ENCODE results near the gene NKX2-4.
"Not testable (repeated sequence)": the region's sequence is repeated elsewhere in the genome, so short reads cannot be mapped to it uniquely, and the experiment has no call there.

The NKX2-4 gene

GRCh38 chr20:21424846-21425245 is 27.5 kb upstream of the NKX2-4 start:
- Histone ChIP-seq H2AFZ (ENCODE audit: insufficient read depth, low read length, poor library complexity) (no peak overlapping the region), H3K18ac (ENCODE audit: low read length) (no peak overlapping the region), H4K12ac (ENCODE audit: low read depth, low read length) (no peak overlapping the region), H3K4me3 (ENCODE audit: low read depth, low read length) (no peak overlapping the region), H2BK12ac (ENCODE audit: low read length) (no peak overlapping the region), H3K9ac (ENCODE audit: low read length) (no peak overlapping the region), H3K14ac (ENCODE audit: low read length) (no peak overlapping the region), H2AK5ac (ENCODE audit: low read length) (no peak overlapping the region), H2BK120ac (ENCODE audit: insufficient read depth, low read length, poor library complexity) (no peak overlapping the region), H3K4me2 (ENCODE audit: low read length) (no peak overlapping the region), H3K4me1 (ENCODE audit: control insufficient read depth in 1 of 2, insufficient read depth in 2 of 2, low read length in 2 of 2) (no peaks in the 10 kb centered on the region), H4K91ac (ENCODE audit: low read depth, low read length) (no peak overlapping the region), H3K79me2 (ENCODE audit: control insufficient read depth, insufficient read depth, low read length, poor library complexity) (no peaks in the 10 kb centered on the region), H3K79me1 (ENCODE audit: low read length) (no peaks in the 10 kb centered on the region), H3K27ac (ENCODE audit: low read depth, low read length) (no peak overlapping the region), H2BK5ac (ENCODE audit: low read depth, low read length, poor library complexity) (no peak overlapping the region), H4K8ac (ENCODE audit: low read depth, low read length) (no peak overlapping the region), H3K36me3 (ENCODE audit: control insufficient read depth in 1 of 2, insufficient read depth in 2 of 2, low read length in 2 of 2) (no peaks in the 10 kb centered on the region), H3K9me3 (ENCODE audit: insufficient read depth, low read depth, low read length) (peaks cover 6% of the 10 kb centered on the region), H3K4ac (ENCODE audit: low read depth, low read length) (no peak overlapping the region), H3K27me3 (ENCODE audit: insufficient read depth, low read length) (no peaks in the 10 kb centered on the region), H3K23ac (ENCODE audit: low read length) (no peak overlapping the region)
- no peak for DNase-seq
- WGBS (ENCODE audit: extremely low coverage, insufficient coverage, insufficient read length): no CpG with 5 or more reads among the region's 4 CpGs

GRCh38 chr20:21423712-21424111 is 26.4 kb upstream of the NKX2-4 start:
- not testable (repeated sequence) for H3K18ac ChIP-seq (ENCODE audit: low read length); H3K14ac ChIP-seq (ENCODE audit: low read length); H3K27me3 ChIP-seq (ENCODE audit: insufficient read depth, low read length); H3K4ac ChIP-seq (ENCODE audit: low read depth, low read length); H2AK5ac ChIP-seq (ENCODE audit: low read length); H3K4me1 ChIP-seq (ENCODE audit: control insufficient read depth in 1 of 2, insufficient read depth in 2 of 2, low read length in 2 of 2); H2BK120ac ChIP-seq (ENCODE audit: insufficient read depth, low read length, poor library complexity); H3K9ac ChIP-seq (ENCODE audit: low read length); H2BK5ac ChIP-seq (ENCODE audit: low read depth, low read length, poor library complexity); H2BK12ac ChIP-seq (ENCODE audit: low read length); H3K23ac ChIP-seq (ENCODE audit: low read length); H3K4me3 ChIP-seq (ENCODE audit: low read depth, low read length); H3K79me2 ChIP-seq (ENCODE audit: control insufficient read depth, insufficient read depth, low read length, poor library complexity); H3K4me2 ChIP-seq (ENCODE audit: low read length); H3K27ac ChIP-seq (ENCODE audit: low read depth, low read length); H4K12ac ChIP-seq (ENCODE audit: low read depth, low read length); H3K36me3 ChIP-seq (ENCODE audit: control insufficient read depth in 1 of 2, insufficient read depth in 2 of 2, low read length in 2 of 2); H3K79me1 ChIP-seq (ENCODE audit: low read length); H4K91ac ChIP-seq (ENCODE audit: low read depth, low read length); DNase-seq; H2AFZ ChIP-seq (ENCODE audit: insufficient read depth, low read length, poor library complexity); H3K9me3 ChIP-seq (ENCODE audit: insufficient read depth, low read depth, low read length); H4K8ac ChIP-seq (ENCODE audit: low read depth, low read length)
- WGBS (ENCODE audit: extremely low coverage, insufficient coverage, insufficient read length): no CpG with 5 or more reads among the region's 1 CpG

GRCh38 chr20:21421601-21422236 is 24.4 kb upstream of the NKX2-4 start:
- Histone ChIP-seq H2AFZ (ENCODE audit: insufficient read depth, low read length, poor library complexity) (no peak overlapping the region), H3K4me1 (ENCODE audit: control insufficient read depth in 1 of 2, insufficient read depth in 2 of 2, low read length in 2 of 2) (no peaks in the 10 kb centered on the region), H3K14ac (ENCODE audit: low read length) (no peak overlapping the region), H3K9ac (ENCODE audit: low read length) (no peak overlapping the region), H3K18ac (ENCODE audit: low read length) (no peak overlapping the region), H2BK12ac (ENCODE audit: low read length) (no peak overlapping the region), H4K8ac (ENCODE audit: low read depth, low read length) (no peak overlapping the region), H2BK5ac (ENCODE audit: low read depth, low read length, poor library complexity) (no peak overlapping the region), H3K9me3 (ENCODE audit: insufficient read depth, low read depth, low read length) (peaks cover 6% of the 10 kb centered on the region), H3K27ac (ENCODE audit: low read depth, low read length) (no peak overlapping the region), H3K79me1 (ENCODE audit: low read length) (no peaks in the 10 kb centered on the region), H3K79me2 (ENCODE audit: control insufficient read depth, insufficient read depth, low read length, poor library complexity) (no peaks in the 10 kb centered on the region), H3K36me3 (ENCODE audit: control insufficient read depth in 1 of 2, insufficient read depth in 2 of 2, low read length in 2 of 2) (no peaks in the 10 kb centered on the region), H4K12ac (ENCODE audit: low read depth, low read length) (no peak overlapping the region), H3K4me3 (ENCODE audit: low read depth, low read length) (no peak overlapping the region), H3K23ac (ENCODE audit: low read length) (no peak overlapping the region), H2AK5ac (ENCODE audit: low read length) (no peak overlapping the region), H2BK120ac (ENCODE audit: insufficient read depth, low read length, poor library complexity) (no peak overlapping the region), H3K27me3 (ENCODE audit: insufficient read depth, low read length) (no peaks in the 10 kb centered on the region), H3K4ac (ENCODE audit: low read depth, low read length) (no peak overlapping the region), H4K91ac (ENCODE audit: low read depth, low read length) (no peak overlapping the region), H3K4me2 (ENCODE audit: low read length) (no peak overlapping the region)
- no peak for DNase-seq
- WGBS (ENCODE audit: extremely low coverage, insufficient coverage, insufficient read length): no CpG with 5 or more reads among the region's 4 CpGs

GRCh38 chr20:21419147-21419546 is 21.8 kb upstream of the NKX2-4 start:
- H3K9me3 ChIP-seq (ENCODE audit: insufficient read depth, low read depth, low read length); H3K27me3 ChIP-seq (ENCODE audit: insufficient read depth, low read length); H2AK5ac ChIP-seq (ENCODE audit: low read length); H3K9ac ChIP-seq (ENCODE audit: low read length); DNase-seq; H2BK120ac ChIP-seq (ENCODE audit: insufficient read depth, low read length, poor library complexity); H3K18ac ChIP-seq (ENCODE audit: low read length); H2BK12ac ChIP-seq (ENCODE audit: low read length); H4K12ac ChIP-seq (ENCODE audit: low read depth, low read length); H3K79me2 ChIP-seq (ENCODE audit: control insufficient read depth, insufficient read depth, low read length, poor library complexity); H3K27ac ChIP-seq (ENCODE audit: low read depth, low read length); H3K4me2 ChIP-seq (ENCODE audit: low read length); H3K79me1 ChIP-seq (ENCODE audit: low read length); H2AFZ ChIP-seq (ENCODE audit: insufficient read depth, low read length, poor library complexity); H3K23ac ChIP-seq (ENCODE audit: low read length); H4K8ac ChIP-seq (ENCODE audit: low read depth, low read length); H3K4me3 ChIP-seq (ENCODE audit: low read depth, low read length); H3K4me1 ChIP-seq (ENCODE audit: control insufficient read depth in 1 of 2, insufficient read depth in 2 of 2, low read length in 2 of 2); H4K91ac ChIP-seq (ENCODE audit: low read depth, low read length); H3K4ac ChIP-seq (ENCODE audit: low read depth, low read length); H3K14ac ChIP-seq (ENCODE audit: low read length); H2BK5ac ChIP-seq (ENCODE audit: low read depth, low read length, poor library complexity); H3K36me3 ChIP-seq (ENCODE audit: control insufficient read depth in 1 of 2, insufficient read depth in 2 of 2, low read length in 2 of 2): not testable (repeated sequence)
- no CpG with 5 or more reads among the region's 2 CpGs for WGBS (ENCODE audit: extremely low coverage, insufficient coverage, insufficient read length)
